PC-9 (cell line): Measurements from ENCODE around the gene TASOR2. TPM values are rescaled to one million over a fixed set of nuclear protein-coding genes. Genes with fewer than 3 reads are reported as not detected.
A peak's percentile ranks its signal among the peaks of the same experiment; 100 is the strongest.

Experiments used
- BruUV-seq: library from RNA; stranded (reverse); fragments of 400-500 nt; replicated peaks from 2 replicates; lab custom pipeline; 2021; lab: Mats Ljungman, UMichigan
- CTCF ChIA-PET: fragments of 300-600 bp; sonication (Branson Sonifier 250); formaldehyde crosslinking; loops from one replicate; lab custom pipeline; 2022; ENCODE audit warnings: antibody characterized with exemption; lab: Charles Lee
- POLR2A ChIA-PET: fragments of 300-600 bp; sonication (Branson Sonifier 250); formaldehyde crosslinking; loops from one replicate; lab custom pipeline; 2022; ENCODE audit warnings: antibody characterized with exemption; ENCODE audit not compliant: unreplicated experiment; lab: Charles Lee
- DNase-seq, 2 experiments: peaks; one replicate each; pipeline versions ENCODE4 v3.0.0 to v3.0.0-alpha.2; 2015 to 2022; ENCODE audit warnings: mixed read lengths in 1 of 2
- H2AFZ ChIP-seq: fragments of 200-600 bp; sonication (generic); 2 replicates; pipeline ENCODE4 v1.8.1; 2017; ENCODE audit warnings: antibody characterized with exemption
- H3F3A ChIP-seq: fragments of 200-600 bp; sonication (generic); 2 replicates; pipeline ENCODE4 v1.8.1; 2017; ENCODE audit warnings: antibody characterized with exemption, mild to moderate bottlenecking, low read depth; ENCODE audit not compliant: insufficient read depth
- H3K27ac ChIP-seq: fragments of 200-600 bp; sonication (generic); 2 replicates; pipeline ENCODE4 v1.6.1; 2016; ENCODE audit warnings: mixed run types
- H3K27me3 ChIP-seq: fragments of 200-600 bp; sonication (generic); 2 replicates; pipeline ENCODE4 v1.6.1; 2016; ENCODE audit warnings: low read depth, mixed run types; ENCODE audit not compliant: insufficient read depth
- H3K36me3 ChIP-seq: fragments of 200-600 bp; sonication (generic); 2 replicates; pipeline ENCODE4 v1.6.1; 2016; ENCODE audit warnings: low read depth, mixed run types
- H3K4me1 ChIP-seq: fragments of 200-600 bp; sonication (generic); replicated peaks from 2 replicates; pipeline ENCODE4 v1.6.1; 2016; ENCODE audit warnings: mixed run types; ENCODE audit not compliant: insufficient read depth
- H3K4me2 ChIP-seq: fragments of 200-600 bp; sonication (generic); 2 replicates; pipeline ENCODE4 v1.6.1; 2017; ENCODE audit warnings: mixed run types
- H3K4me3 ChIP-seq: fragments of 200-600 bp; sonication (generic); 2 replicates; pipeline ENCODE4 v1.6.1; 2016; ENCODE audit warnings: mixed run types
- H3K79me2 ChIP-seq: fragments of 200-600 bp; sonication (generic); 2 replicates; pipeline ENCODE4 v1.6.1; 2017; ENCODE audit warnings: low read depth, mixed run types
- H3K9me2 ChIP-seq: fragments of 200-600 bp; sonication (generic); 2 replicates; pipeline ENCODE4 v1.8.1; 2017; ENCODE audit warnings: mild to moderate bottlenecking; ENCODE audit not compliant: insufficient read depth
- H3K9me3 ChIP-seq: fragments of 200-600 bp; sonication (generic); 2 replicates; pipeline ENCODE4 v1.8.1; 2016; ENCODE audit warnings: low read depth; ENCODE audit not compliant: insufficient read depth
- H4K20me1 ChIP-seq: fragments of 200-600 bp; sonication (generic); 2 replicates; pipeline ENCODE4 v1.8.1; 2017; ENCODE audit not compliant: insufficient read depth
- EZH2 ChIP-seq: fragments of 200-600 bp; sonication (generic); IDR thresholded peaks from 2 replicates; pipeline ENCODE4 v1.8.0; 2017; ENCODE audit warnings: antibody characterized with exemption, low read depth
- intact Hi-C: fragments of 100-400 bp; cut with micrococcal nuclease; formaldehyde crosslinking; loops from one replicate; pipeline ENCODE4 v1.10.0; 2022; ENCODE audit not compliant: unreplicated experiment
- total RNA-seq: library from RNA; stranded (reverse); gene quantifications from 2 replicates; pipeline ENCODE4 v1.2.3, GENCODE V29; 2021
- TF ChIP-seq, protein P1 (sequence below): fragments of 200-600 bp; sonication (generic); conservative IDR thresholded peaks from 2 replicates; pipeline ENCODE4 v1.6.1; 2017; ENCODE audit warnings: mixed run types, antibody characterized with exemption, mild to moderate bottlenecking, moderate library complexity

Gene TASOR2
- total RNA-seq, 1 experiment from 2014 or later: 60.7 TPM

DNA sequence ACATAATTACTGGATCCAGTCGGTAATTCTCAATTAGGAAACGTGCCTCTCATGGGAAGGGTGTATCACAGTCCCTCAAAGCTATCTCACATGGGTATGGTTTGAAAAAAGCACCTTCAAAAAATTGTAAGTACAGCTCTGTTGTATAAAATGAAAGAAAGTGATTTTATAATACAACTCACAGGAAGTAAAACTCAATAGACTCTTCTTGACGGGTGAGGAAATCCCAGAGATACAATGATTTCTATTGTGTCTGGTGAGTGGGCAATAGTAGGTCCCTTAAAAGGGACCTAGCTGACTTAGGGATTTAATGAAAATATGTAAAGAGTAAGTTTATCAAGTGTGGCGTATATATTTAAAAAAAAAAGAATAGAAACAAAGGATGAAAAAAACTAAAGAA is 27.0 kb downstream of the TASOR2 start:
- Histone ChIP-seq H3F3A (no peaks in the 10 kb centered on the region), H3K79me2 (peaks cover 32% of the 10 kb centered on the region), H3K36me3 (no peaks in the 10 kb centered on the region), H3K9me2 (no peaks in the 10 kb centered on the region), H3K4me3 (no peak overlapping the region), H3K27me3 (no peaks in the 10 kb centered on the region), H3K27ac (no peak overlapping the region), H4K20me1 (no peaks in the 10 kb centered on the region), H2AFZ (no peak overlapping the region), H3K4me2 (no peak overlapping the region), H3K4me1 (no peaks in the 10 kb centered on the region), H3K9me3 (no peaks in the 10 kb centered on the region)
- ChIA-PET POLR2A (interaction anchor here (0.6 kb wide), 1 partner anchor 40 kb away, joined by 9 read pairs; no protein-coding TSS in a partner anchor), CTCF (no interaction called here)
- BruUV-seq: no TSS peak
- intact Hi-C loops: no loop called here
- TF ChIP-seq EZH2: no peak
- TF ChIP-seq, protein P1, sequence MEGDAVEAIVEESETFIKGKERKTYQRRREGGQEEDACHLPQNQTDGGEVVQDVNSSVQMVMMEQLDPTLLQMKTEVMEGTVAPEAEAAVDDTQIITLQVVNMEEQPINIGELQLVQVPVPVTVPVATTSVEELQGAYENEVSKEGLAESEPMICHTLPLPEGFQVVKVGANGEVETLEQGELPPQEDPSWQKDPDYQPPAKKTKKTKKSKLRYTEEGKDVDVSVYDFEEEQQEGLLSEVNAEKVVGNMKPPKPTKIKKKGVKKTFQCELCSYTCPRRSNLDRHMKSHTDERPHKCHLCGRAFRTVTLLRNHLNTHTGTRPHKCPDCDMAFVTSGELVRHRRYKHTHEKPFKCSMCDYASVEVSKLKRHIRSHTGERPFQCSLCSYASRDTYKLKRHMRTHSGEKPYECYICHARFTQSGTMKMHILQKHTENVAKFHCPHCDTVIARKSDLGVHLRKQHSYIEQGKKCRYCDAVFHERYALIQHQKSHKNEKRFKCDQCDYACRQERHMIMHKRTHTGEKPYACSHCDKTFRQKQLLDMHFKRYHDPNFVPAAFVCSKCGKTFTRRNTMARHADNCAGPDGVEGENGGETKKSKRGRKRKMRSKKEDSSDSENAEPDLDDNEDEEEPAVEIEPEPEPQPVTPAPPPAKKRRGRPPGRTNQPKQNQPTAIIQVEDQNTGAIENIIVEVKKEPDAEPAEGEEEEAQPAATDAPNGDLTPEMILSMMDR: no peak
- no peak for DNase-seq

DNA sequence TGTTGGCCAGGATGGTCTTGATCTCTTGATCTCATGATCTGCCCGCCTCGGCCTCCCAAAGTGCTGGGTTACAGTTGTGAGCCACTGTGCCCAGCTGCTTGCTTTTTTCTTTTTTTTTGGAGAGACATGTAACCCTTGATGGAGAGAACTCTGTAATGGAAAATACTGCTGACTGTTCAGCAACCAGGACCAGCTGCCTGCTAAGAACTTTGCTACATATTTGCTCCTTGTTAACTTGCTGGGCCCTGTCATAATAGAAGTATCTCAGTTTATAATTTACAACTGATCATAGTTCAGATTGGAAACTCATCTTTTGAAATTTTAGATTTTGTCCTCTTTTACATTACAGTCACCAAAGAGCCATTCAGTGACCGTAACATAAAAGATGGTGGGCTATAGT is 34.9 kb downstream of the TASOR2 start:
- DNase-seq: no peak
- H3K4me2 ChIP-seq: no peak overlapping the region
- no peaks in the 10 kb centered on the region for H4K20me1 ChIP-seq
- no TSS peak for BruUV-seq
- peaks cover 5% of the 10 kb centered on the region; the same call in 1 of the 2 replicates for H3K36me3 ChIP-seq
- H3K27me3 ChIP-seq: no peaks in the 10 kb centered on the region
- H3K9me3 ChIP-seq: no peaks in the 10 kb centered on the region
- POLR2A ChIA-PET: no interaction called here
- H3K79me2 ChIP-seq: no peaks in the 10 kb centered on the region; the same call in 1 of the 2 replicates
- H3K4me1 ChIP-seq: no peaks in the 10 kb centered on the region
- H3F3A ChIP-seq: no peaks in the 10 kb centered on the region; the same call in 1 of the 2 replicates
- TF ChIP-seq, protein P1: no peak
- no peak for TF ChIP-seq EZH2
- H3K27ac ChIP-seq: no peak overlapping the region
- no peaks in the 10 kb centered on the region for H3K9me2 ChIP-seq
- CTCF ChIA-PET: no interaction called here
- no peak overlapping the region for H3K4me3 ChIP-seq
- H2AFZ ChIP-seq: no peak overlapping the region
- intact Hi-C loops: no loop called here

DNA sequence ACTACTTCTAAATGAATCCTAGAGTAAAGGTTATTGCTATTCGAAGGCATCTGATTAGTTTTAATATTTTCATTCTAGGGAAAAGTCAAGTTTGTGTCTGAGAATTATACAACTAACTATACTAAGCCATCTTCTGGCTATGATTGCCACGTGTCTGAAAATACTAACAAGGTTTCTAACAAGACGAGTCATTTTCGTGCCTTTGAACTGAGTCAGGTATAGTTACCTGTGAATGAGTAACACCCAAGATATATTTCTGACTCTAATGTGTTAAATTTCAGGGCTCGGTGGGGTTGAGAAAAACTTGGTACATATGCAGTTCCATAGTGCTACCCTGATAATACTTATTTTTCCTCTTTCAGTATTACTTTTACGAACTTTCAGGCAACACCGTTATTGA is 35.5 kb downstream of the TASOR2 start:
- Histone ChIP-seq H3K27me3 (no peaks in the 10 kb centered on the region), H3K79me2 (no peaks in the 10 kb centered on the region; the same call in 1 of the 2 replicates), H3K4me1 (no peaks in the 10 kb centered on the region), H3K9me2 (no peaks in the 10 kb centered on the region), H3K9me3 (no peaks in the 10 kb centered on the region), H3K4me3 (no peak overlapping the region), H3K27ac (no peak overlapping the region), H3K36me3 (peaks cover 5% of the 10 kb centered on the region; the same call in 1 of the 2 replicates), H3K4me2 (no peak overlapping the region), H3F3A (no peaks in the 10 kb centered on the region; the same call in 1 of the 2 replicates), H2AFZ (no peak overlapping the region), H4K20me1 (no peaks in the 10 kb centered on the region)
- POLR2A ChIA-PET: no interaction called here
- DNase-seq: peak; percentile 2 to 39
- TF ChIP-seq EZH2: no peak
- TF ChIP-seq, protein P1: no peak
- BruUV-seq: no TSS peak
- intact Hi-C loops: no loop called here
- CTCF ChIA-PET: no interaction called here
